ENCODE data around the gene CC2D2B.

The CC2D2B gene

DNA sequence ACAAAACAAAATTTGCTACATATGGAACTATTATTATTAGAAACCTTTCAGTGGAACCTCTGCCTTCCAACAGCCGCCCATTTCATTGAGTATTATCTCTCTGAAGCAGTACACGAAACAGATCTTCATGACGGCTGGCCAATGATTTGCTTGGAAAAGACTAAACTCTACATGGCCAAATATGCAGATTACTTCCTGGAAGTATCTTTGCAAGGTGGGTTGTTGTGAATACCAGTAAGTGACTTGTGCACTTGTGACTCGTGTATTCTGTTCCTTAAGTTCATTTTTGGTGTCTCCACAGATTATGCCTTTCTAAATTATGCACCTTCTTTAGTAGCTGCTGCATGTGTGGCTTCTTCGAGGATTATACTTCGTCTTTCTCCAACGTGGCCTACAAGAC lies 149.0 kb downstream of the CC2D2B start:
- no peaks in the 10 kb centered on the region for H3K9me3 ChIP-seq (ENCODE audit: control insufficient read depth, low read length)
- DNase-seq (ENCODE audit: low read depth) = no peak
- no peaks in the 10 kb centered on the region for H3K27me3 ChIP-seq (replicated peaks; ENCODE audit: control insufficient read depth, insufficient read depth, low read length)
- H3K4me1 ChIP-seq (ENCODE audit: control insufficient read depth, insufficient read depth, low read length) = peaks cover 16% of the 10 kb centered on the region
- H3K9ac ChIP-seq (ENCODE audit: low read length) = no peak overlapping the region
- H3K36me3 ChIP-seq (ENCODE audit: control insufficient read depth, insufficient read depth, low read length, severe bottlenecking) = peaks cover 55% of the 10 kb centered on the region
- no peak overlapping the region for H3K4me3 ChIP-seq (ENCODE audit: low read length)

DNA sequence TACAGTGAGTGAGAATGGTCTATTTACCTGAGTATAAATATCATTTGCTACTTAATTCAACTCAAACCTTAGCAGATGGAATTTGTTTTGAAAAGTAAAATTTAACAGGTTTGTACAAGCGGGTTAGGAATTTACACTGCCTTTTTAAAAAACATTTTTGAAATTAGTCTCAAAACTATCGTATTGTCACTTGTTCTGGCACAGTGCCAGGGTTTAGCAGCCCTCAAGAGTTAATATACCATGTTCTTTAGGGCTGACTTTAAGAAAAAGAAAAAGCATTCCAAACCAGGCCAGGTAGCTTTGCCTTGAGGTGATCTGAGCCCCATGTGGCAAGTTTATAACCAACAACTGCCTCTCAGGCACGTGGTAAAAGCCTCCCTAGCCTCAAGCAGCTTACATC lies 153.5 kb downstream of the CC2D2B start:
- Histone ChIP-seq H3K27me3 (replicated peaks; ENCODE audit: control insufficient read depth, insufficient read depth, low read length) (no peaks in the 10 kb centered on the region), H3K9ac (ENCODE audit: low read length) (no peak overlapping the region), H3K9me3 (ENCODE audit: control insufficient read depth, low read length) (no peaks in the 10 kb centered on the region), H3K4me3 (ENCODE audit: low read length) (no peak overlapping the region), H3K36me3 (ENCODE audit: control insufficient read depth, insufficient read depth, low read length, severe bottlenecking) (peaks cover 56% of the 10 kb centered on the region), H3K4me1 (ENCODE audit: control insufficient read depth, insufficient read depth, low read length) (no peaks in the 10 kb centered on the region)
- no peak for DNase-seq (ENCODE audit: low read depth)

DNA sequence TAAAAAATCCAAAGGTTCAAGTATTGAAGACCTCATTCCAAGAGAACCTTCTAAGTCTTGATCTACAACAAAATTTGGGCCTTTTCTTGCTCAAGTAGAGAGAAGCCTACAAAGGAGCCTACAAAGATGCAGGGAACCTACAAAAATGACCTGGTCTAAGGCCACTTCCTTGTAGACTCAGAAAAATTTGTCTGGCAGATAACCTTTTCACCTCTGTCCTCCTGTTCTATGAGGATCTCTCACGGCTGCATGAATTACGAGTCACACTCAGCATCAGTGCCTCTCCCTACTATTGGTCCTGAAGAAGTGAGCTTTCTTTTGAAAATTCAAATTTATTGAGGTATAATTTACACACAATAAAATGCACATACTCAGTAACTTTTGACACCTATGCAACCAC lies 164.9 kb downstream of the CC2D2B start:
- Histone ChIP-seq H3K4me1 (ENCODE audit: control insufficient read depth, insufficient read depth, low read length) (peaks cover 6% of the 10 kb centered on the region), H3K4me3 (ENCODE audit: low read length) (no peak overlapping the region), H3K9ac (ENCODE audit: low read length) (no peak overlapping the region), H3K36me3 (ENCODE audit: control insufficient read depth, insufficient read depth, low read length, severe bottlenecking) (peaks cover 6% of the 10 kb centered on the region), H3K27me3 (replicated peaks; ENCODE audit: control insufficient read depth, insufficient read depth, low read length) (no peaks in the 10 kb centered on the region), H3K9me3 (ENCODE audit: control insufficient read depth, low read length) (no peaks in the 10 kb centered on the region)
- no peak for DNase-seq (ENCODE audit: low read depth)

DNA sequence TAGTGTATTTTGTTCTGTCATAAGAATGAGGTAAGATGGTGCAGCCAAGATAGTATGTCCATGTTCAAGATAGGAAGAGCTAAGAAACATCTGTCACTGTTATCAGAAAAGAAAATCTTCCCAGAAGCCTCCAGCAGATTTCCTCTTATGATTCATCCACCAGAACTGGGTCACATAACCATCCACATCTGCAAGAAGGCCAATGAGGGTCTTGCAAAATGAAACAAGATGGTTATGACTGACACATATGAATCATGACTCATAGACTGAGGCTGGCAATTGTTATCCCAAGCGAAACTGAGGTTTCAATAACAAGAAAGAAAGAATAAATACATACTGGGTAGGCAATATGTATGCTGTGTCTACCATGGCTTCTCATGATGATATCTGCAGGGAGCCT lies 165.9 kb downstream of the CC2D2B start:
- H3K4me3 ChIP-seq (ENCODE audit: low read length) = no peak overlapping the region
- no peaks in the 10 kb centered on the region for H3K27me3 ChIP-seq (replicated peaks; ENCODE audit: control insufficient read depth, insufficient read depth, low read length)
- peaks cover 6% of the 10 kb centered on the region for H3K4me1 ChIP-seq (ENCODE audit: control insufficient read depth, insufficient read depth, low read length)
- no peak overlapping the region for H3K9ac ChIP-seq (ENCODE audit: low read length)
- no peaks in the 10 kb centered on the region for H3K9me3 ChIP-seq (ENCODE audit: control insufficient read depth, low read length)
- peak; percentile 52 for DNase-seq (ENCODE audit: low read depth)
- peaks cover 6% of the 10 kb centered on the region for H3K36me3 ChIP-seq (ENCODE audit: control insufficient read depth, insufficient read depth, low read length, severe bottlenecking)

DNA sequence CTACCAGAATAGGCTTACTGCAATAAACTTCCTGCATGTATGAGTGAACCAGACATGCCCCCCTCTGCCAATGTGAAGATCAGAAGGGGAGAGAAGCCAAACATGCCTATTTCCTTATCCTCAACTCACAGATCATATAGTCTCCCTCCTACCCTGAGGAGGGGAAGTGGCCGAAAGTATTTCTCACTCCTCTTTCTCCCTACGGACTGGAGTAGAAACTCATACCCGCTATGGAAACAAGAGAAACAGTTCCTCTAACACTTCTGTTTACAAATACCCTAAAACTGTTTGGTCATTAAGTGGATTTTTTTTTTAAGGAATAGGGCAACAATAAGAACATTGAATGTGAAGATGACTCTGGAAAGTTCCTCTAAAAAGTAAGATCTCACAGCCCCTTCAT lies 167.0 kb downstream of the CC2D2B start:
- Histone ChIP-seq H3K4me1 (ENCODE audit: control insufficient read depth, insufficient read depth, low read length) (peaks cover 6% of the 10 kb centered on the region), H3K27me3 (replicated peaks; ENCODE audit: control insufficient read depth, insufficient read depth, low read length) (no peaks in the 10 kb centered on the region), H3K9ac (ENCODE audit: low read length) (no peak overlapping the region), H3K36me3 (ENCODE audit: control insufficient read depth, insufficient read depth, low read length, severe bottlenecking) (peaks cover 6% of the 10 kb centered on the region), H3K9me3 (ENCODE audit: control insufficient read depth, low read length) (no peaks in the 10 kb centered on the region), H3K4me3 (ENCODE audit: low read length) (no peak overlapping the region)
- DNase-seq (ENCODE audit: low read depth) = no peak

DNA sequence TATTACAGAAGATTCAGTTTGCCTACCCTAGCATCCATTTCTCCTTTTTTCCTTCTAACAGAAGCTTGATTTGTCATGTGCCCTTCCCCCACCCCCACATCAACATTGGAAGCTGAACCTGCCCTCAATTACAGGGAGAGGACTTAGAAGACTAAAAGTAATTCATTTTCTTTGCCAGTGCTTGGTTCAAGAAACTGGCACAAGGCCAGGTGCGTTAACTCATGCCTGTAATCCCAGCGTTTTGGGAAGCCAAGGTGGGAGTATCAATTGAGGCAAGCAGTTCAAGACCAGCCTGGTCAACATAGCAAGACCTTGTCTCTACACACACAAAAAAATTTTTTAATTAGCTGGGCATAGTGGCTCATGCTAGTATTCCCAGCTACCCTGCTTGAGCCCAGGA lies 168.2 kb downstream of the CC2D2B start:
- Histone ChIP-seq H3K36me3 (ENCODE audit: control insufficient read depth, insufficient read depth, low read length, severe bottlenecking) (peaks cover 10% of the 10 kb centered on the region), H3K9ac (ENCODE audit: low read length) (no peak overlapping the region), H3K27me3 (replicated peaks; ENCODE audit: control insufficient read depth, insufficient read depth, low read length) (no peaks in the 10 kb centered on the region), H3K9me3 (ENCODE audit: control insufficient read depth, low read length) (no peaks in the 10 kb centered on the region), H3K4me1 (ENCODE audit: control insufficient read depth, insufficient read depth, low read length) (peaks cover 6% of the 10 kb centered on the region), H3K4me3 (ENCODE audit: low read length) (no peak overlapping the region)
- no peak for DNase-seq (ENCODE audit: low read depth)

DNA sequence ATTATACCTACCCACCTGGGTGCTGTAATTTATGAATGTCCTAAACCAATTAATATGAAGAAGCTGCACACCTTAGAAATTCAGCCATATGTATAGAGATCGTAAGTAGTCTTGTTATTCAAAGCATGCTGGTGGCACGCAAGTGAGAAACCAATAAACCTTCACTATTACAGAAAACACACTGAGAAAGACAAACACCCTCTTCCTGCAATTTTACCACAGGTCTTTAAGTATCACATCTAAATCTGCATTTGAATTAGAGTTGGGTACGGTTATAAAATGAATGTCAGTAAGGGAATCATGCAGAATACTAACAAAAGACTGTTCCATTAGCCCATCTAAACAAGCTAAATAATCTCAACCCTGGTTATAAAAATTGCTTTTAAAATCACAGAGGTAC lies 169.4 kb downstream of the CC2D2B start:
- Histone ChIP-seq H3K9me3 (ENCODE audit: control insufficient read depth, low read length) (no peaks in the 10 kb centered on the region), H3K27me3 (replicated peaks; ENCODE audit: control insufficient read depth, insufficient read depth, low read length) (no peaks in the 10 kb centered on the region), H3K9ac (ENCODE audit: low read length) (no peak overlapping the region), H3K4me3 (ENCODE audit: low read length) (no peak overlapping the region), H3K36me3 (ENCODE audit: control insufficient read depth, insufficient read depth, low read length, severe bottlenecking) (peaks cover 10% of the 10 kb centered on the region), H3K4me1 (ENCODE audit: control insufficient read depth, insufficient read depth, low read length) (peaks cover 6% of the 10 kb centered on the region)
- DNase-seq (ENCODE audit: low read depth) = no peak

DNA sequence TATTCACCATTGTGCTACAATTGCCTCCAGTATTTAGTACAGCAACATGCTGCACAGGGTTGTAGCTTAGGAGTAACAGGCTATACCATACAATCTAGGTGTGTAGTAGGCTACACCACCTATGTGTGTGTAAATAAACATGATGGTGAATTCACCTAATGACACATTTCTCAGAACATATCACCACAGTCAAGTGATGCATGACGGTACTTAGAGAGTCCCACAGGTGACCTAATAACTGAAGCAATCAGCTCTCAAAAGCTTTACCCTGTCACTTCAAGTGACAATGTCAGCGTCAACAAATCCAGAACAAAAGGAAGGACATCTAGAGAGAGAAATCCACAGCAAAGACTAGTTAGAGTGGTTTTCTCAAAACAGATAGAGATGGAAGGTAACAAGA lies 174.4 kb downstream of the CC2D2B start:
- no peaks in the 10 kb centered on the region for H3K27me3 ChIP-seq (replicated peaks; ENCODE audit: control insufficient read depth, insufficient read depth, low read length)
- H3K4me1 ChIP-seq (ENCODE audit: control insufficient read depth, insufficient read depth, low read length) = no peaks in the 10 kb centered on the region
- H3K36me3 ChIP-seq (ENCODE audit: control insufficient read depth, insufficient read depth, low read length, severe bottlenecking) = peaks cover 4% of the 10 kb centered on the region
- H3K4me3 ChIP-seq (ENCODE audit: low read length) = no peak overlapping the region
- no peak overlapping the region for H3K9ac ChIP-seq (ENCODE audit: low read length)
- DNase-seq (ENCODE audit: low read depth) = no peak
- no peaks in the 10 kb centered on the region for H3K9me3 ChIP-seq (ENCODE audit: control insufficient read depth, low read length)
